ENCODE measurements around the gene FAM83G.
A peak's percentile ranks its signal among the peaks of the same experiment; 100 is the strongest.
"Not testable (repeated sequence)": the region's sequence is repeated elsewhere in the genome, so short reads cannot be mapped to it uniquely, and the experiment has no call there.

FAM83G gene

GRCh38 chr17:18967916-18968315 lies 36.6 kb downstream of the FAM83G start:
- DNase-seq (ENCODE audit: low read depth in 2 of 2): no peak

GRCh38 chr17:18966831-18967624 lies 37.5 kb downstream of the FAM83G start:
- no peak for DNase-seq (ENCODE audit: low read depth in 2 of 2)

GRCh38 chr17:18965530-18966236 lies 38.9 kb downstream of the FAM83G start:
- no peak for DNase-seq (ENCODE audit: low read depth in 2 of 2)

- DNase-seq (ENCODE audit: low read depth in 2 of 2): no peak
Measured at GRCh38 chr17:18964550-18964949, 40.0 kb downstream of the FAM83G start.

GRCh38 chr17:18964018-18964351 lies 40.6 kb downstream of the FAM83G start:
- no peak for DNase-seq (ENCODE audit: low read depth in 2 of 2)

GRCh38 chr17:18963126-18964017 lies 41.2 kb downstream of the FAM83G start:
- DNase-seq (ENCODE audit: low read depth in 2 of 2): no peak

- no peak for DNase-seq (ENCODE audit: low read depth in 2 of 2)
Measured at GRCh38 chr17:18962494-18962815, 42.1 kb downstream of the FAM83G start.

GRCh38 chr17:18961634-18962493 lies 42.7 kb downstream of the FAM83G start:
- no peak for DNase-seq (ENCODE audit: low read depth in 2 of 2)

- DNase-seq (ENCODE audit: low read depth in 2 of 2): peak; percentile 60 to 63
Measured at GRCh38 chr17:18960803-18961511, 43.6 kb downstream of the FAM83G start.

GRCh38 chr17:18960241-18960665 lies 44.3 kb downstream of the FAM83G start:
- DNase-seq (ENCODE audit: low read depth in 2 of 2): no peak

GRCh38 chr17:18959845-18960240 lies 44.7 kb downstream of the FAM83G start:
- DNase-seq (ENCODE audit: low read depth in 2 of 2): no peak

- DNase-seq (ENCODE audit: low read depth in 2 of 2): no peak
Measured at GRCh38 chr17:18959071-18959844, 45.3 kb downstream of the FAM83G start.

- DNase-seq (ENCODE audit: low read depth in 2 of 2): no peak
Measured at GRCh38 chr17:18958611-18959010, 46.0 kb downstream of the FAM83G start.

GRCh38 chr17:18957831-18958230 lies 46.7 kb downstream of the FAM83G start:
- DNase-seq (ENCODE audit: low read depth in 2 of 2): no peak

GRCh38 chr17:18956581-18956980 lies 48.0 kb downstream of the FAM83G start:
- no peak for DNase-seq (ENCODE audit: low read depth in 2 of 2)

- DNase-seq (ENCODE audit: low read depth in 2 of 2): not testable (repeated sequence)
Measured at GRCh38 chr17:18956021-18956420, 48.5 kb downstream of the FAM83G start.

GRCh38 chr17:18955009-18955408 lies 49.6 kb downstream of the FAM83G start:
- DNase-seq (ENCODE audit: low read depth in 2 of 2): no peak

GRCh38 chr17:18954321-18954720 lies 50.2 kb downstream of the FAM83G start:
- DNase-seq (ENCODE audit: low read depth in 2 of 2): no peak

- DNase-seq (ENCODE audit: low read depth in 2 of 2): no peak
Measured at GRCh38 chr17:18953231-18953728, 51.3 kb downstream of the FAM83G start.
